Endothelial cell (in vitro differentiated cells): ENCODE data around the gene HLA-F. TPM values are rescaled to one million over a fixed set of nuclear protein-coding genes. Genes with fewer than 3 reads are reported as not detected.
A peak's percentile ranks its signal among the peaks of the same experiment; 100 is the strongest.

Experiments
- DNase-seq: peaks from one replicate; pipeline ENCODE4 v3.0.0; 2021; ENCODE audit warnings: low spot score
- H3K27ac Mint-ChIP-seq: one replicate; pipeline ENCODE4 v1.8.0; 2021; ENCODE audit warnings: mixed read lengths, inconsistent platforms; ENCODE audit not compliant: unreplicated experiment
- H3K27me3 Mint-ChIP-seq: one replicate; pipeline ENCODE4 v1.8.0; 2021; ENCODE audit warnings: mild to moderate bottlenecking, moderate library complexity, mixed read lengths, inconsistent platforms; ENCODE audit not compliant: unreplicated experiment
- H3K36me3 Mint-ChIP-seq: one replicate; pipeline ENCODE4 v1.8.0; 2021; ENCODE audit warnings: mild to moderate bottlenecking, low read depth, mixed read lengths, inconsistent platforms; ENCODE audit not compliant: unreplicated experiment
- H3K4me1 Mint-ChIP-seq: one replicate; pipeline ENCODE4 v1.8.0; 2021; ENCODE audit warnings: mild to moderate bottlenecking, mixed read lengths, inconsistent platforms; ENCODE audit not compliant: unreplicated experiment
- H3K4me3 Mint-ChIP-seq: one replicate; pipeline ENCODE4 v1.8.0; 2021; ENCODE audit warnings: mild to moderate bottlenecking, mixed read lengths, inconsistent platforms; ENCODE audit not compliant: unreplicated experiment
- H3K9me3 Mint-ChIP-seq: one replicate; pipeline ENCODE4 v1.8.0; 2021; ENCODE audit warnings: mixed read lengths, inconsistent platforms; ENCODE audit not compliant: unreplicated experiment
- total RNA-seq: library from RNA; stranded (reverse); fragmentation: NEBNext Ultra II Directional; extraction: Animal tissue kit (Norgen Biotek cat#: 25700); gene quantifications from one replicate; pipeline ENCODE4 v1.2.1, GENCODE V29; 2021; ENCODE audit not compliant: unreplicated experiment
- TF ChIP-seq, protein P1 (sequence below): fragments of 200-600 bp; sonication (generic); IDR thresholded peaks from one replicate; pipeline ENCODE4 v1.5.0; 2021; ENCODE audit warnings: antibody characterized with exemption; ENCODE audit not compliant: unreplicated experiment

The HLA-F gene
- total RNA-seq, 1 donor from 2014 or later = 5.1 TPM

- H3K27me3 Mint-ChIP-seq = peaks cover 10% of the 10 kb centered on the region
- TF ChIP-seq, protein P1, sequence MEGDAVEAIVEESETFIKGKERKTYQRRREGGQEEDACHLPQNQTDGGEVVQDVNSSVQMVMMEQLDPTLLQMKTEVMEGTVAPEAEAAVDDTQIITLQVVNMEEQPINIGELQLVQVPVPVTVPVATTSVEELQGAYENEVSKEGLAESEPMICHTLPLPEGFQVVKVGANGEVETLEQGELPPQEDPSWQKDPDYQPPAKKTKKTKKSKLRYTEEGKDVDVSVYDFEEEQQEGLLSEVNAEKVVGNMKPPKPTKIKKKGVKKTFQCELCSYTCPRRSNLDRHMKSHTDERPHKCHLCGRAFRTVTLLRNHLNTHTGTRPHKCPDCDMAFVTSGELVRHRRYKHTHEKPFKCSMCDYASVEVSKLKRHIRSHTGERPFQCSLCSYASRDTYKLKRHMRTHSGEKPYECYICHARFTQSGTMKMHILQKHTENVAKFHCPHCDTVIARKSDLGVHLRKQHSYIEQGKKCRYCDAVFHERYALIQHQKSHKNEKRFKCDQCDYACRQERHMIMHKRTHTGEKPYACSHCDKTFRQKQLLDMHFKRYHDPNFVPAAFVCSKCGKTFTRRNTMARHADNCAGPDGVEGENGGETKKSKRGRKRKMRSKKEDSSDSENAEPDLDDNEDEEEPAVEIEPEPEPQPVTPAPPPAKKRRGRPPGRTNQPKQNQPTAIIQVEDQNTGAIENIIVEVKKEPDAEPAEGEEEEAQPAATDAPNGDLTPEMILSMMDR = no peak
- no peaks in the 10 kb centered on the region for H3K4me1 Mint-ChIP-seq
- no peaks in the 10 kb centered on the region for H3K36me3 Mint-ChIP-seq
- H3K9me3 Mint-ChIP-seq = no peaks in the 10 kb centered on the region
- no peak overlapping the region for H3K27ac Mint-ChIP-seq
- peak; percentile 35 for DNase-seq
- H3K4me3 Mint-ChIP-seq = peak overlapping the region; percentile 81
Measured at GRCh38 chr6:29723666-29724588, 693 bp downstream of the HLA-F start.

DNA sequence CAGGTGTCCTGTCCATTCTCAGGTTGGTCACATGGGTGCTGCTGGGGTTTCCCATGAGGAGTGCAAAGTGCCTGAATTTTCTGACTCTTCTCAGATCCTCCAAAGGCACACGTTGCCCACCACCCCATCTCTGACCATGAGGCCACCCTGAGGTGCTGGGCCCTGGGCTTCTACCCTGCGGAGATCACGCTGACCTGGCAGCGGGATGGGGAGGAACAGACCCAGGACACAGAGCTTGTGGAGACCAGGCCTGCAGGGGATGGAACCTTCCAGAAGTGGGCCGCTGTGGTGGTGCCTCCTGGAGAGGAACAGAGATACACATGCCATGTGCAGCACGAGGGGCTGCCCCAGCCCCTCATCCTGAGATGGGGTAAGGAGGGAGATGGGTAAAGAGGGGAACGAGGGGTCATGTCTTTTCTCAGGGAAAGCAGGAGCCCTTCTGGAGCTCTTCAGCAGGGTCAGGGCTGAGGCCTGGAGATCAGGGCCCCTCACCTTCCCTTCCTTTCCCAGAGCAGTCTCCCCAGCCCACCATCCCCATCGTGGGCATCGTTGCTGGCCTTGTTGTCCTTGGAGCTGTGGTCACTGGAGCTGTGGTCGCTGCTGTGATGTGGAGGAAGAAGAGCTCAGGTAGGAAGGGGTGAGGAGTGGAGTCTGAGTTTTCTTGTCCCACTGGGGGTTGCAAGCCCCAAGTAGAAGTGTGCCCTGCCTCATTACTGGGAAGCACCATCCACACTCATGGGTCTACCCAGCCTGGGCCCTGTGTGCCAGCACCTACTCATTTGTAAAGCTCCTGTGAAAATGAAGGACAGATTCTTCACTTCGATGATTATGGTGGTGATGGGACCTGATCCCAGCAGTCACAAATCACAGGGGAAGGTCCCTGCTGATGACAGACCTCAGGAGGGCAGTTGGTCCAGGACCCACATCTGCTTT, 2.0 kb downstream of the HLA-F start:
- Mint-ChIP-seq H3K9me3 (no peaks in the 10 kb centered on the region), H3K36me3 (no peaks in the 10 kb centered on the region), H3K4me3 (no peak overlapping the region), H3K27ac (no peak overlapping the region), H3K27me3 (peaks cover 10% of the 10 kb centered on the region), H3K4me1 (no peaks in the 10 kb centered on the region)
- DNase-seq = no peak
- TF ChIP-seq, protein P1 = no peak

DNA sequence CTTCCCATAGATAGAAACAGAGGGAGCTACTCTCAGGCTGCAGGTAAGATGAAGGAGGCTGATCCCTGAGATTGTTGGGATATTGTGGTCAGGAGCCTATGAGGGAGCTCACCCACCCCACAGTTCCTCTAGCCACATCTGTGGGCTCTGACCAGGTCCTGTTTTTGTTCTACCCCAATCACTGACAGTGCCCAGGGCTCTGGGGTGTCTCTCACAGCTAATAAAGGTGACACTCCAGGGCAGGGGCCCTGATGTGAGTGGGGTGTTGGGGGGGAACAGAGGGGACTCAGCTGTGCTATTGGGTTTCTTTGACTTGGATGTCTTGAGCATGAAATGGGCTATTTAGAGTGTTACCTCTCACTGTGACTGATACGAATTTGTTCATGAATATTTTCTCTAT, 2.8 kb downstream of the HLA-F start:
- Mint-ChIP-seq H3K4me3 (no peak overlapping the region), H3K36me3 (no peaks in the 10 kb centered on the region), H3K27ac (no peak overlapping the region), H3K27me3 (peaks cover 10% of the 10 kb centered on the region), H3K4me1 (no peaks in the 10 kb centered on the region), H3K9me3 (no peaks in the 10 kb centered on the region)
- TF ChIP-seq, protein P1 = no peak
- DNase-seq = no peak

DNA sequence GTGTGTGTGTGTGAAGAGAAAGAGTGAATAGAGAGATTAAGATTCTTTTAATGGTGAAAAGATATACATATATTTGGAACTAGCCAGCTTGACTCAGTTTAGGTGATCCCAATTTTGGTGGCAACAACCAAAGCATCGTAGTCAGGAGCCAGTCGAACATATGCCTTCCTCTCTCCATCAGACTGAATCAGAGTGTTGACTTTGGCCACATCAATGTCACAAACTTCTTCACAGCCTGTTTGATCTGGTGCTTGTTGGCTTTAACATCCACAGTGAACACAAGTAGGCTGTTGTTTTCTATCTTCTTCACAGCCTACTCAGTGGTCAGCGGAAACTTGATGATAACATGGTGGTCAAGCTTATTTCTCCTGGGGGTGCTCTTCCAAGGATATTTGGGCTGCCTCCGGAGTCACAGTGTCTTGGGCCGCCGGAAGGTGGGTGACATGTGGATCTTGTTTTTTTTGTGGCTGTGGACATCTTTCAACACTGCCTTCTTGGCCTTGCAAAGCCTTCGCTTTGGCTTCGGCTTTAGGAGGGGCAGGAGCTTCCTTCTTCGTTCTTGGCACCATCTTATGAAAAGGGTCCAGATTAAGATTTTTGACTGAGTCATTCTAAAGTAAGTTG, 3.4 kb downstream of the HLA-F start:
- no peak for DNase-seq
- Mint-ChIP-seq H3K27me3 (peaks cover 8% of the 10 kb centered on the region), H3K4me1 (no peaks in the 10 kb centered on the region), H3K36me3 (no peaks in the 10 kb centered on the region), H3K4me3 (no peak overlapping the region), H3K27ac (no peak overlapping the region), H3K9me3 (no peaks in the 10 kb centered on the region)
- TF ChIP-seq, protein P1 = no peak
